ENCODE results near the gene NRDE2.

- TF ChIP-seq ZNF423 (CRISPR knock-in tag; IDR thresholded peaks at IDR 0.05), result no peak
- TF ChIP-seq AR (CRISPR knock-in tag; IDR thresholded peaks at IDR 0.05), result no peak
- TF ChIP-seq ELF4 (CRISPR knock-in tag; IDR thresholded peaks at IDR 0.05; ENCODE audit: low read depth), result no peak
- no peak for TF ChIP-seq CTCF (IDR thresholded peaks at IDR 0.05)
- no peak for TF ChIP-seq ZNF532 (CRISPR knock-in tag; IDR thresholded peaks at IDR 0.05; ENCODE audit: borderline replicate concordance)
- TF ChIP-seq AFF4 (CRISPR knock-in tag; IDR thresholded peaks at IDR 0.05; ENCODE audit: borderline replicate concordance), result no peak
- no peak for TF ChIP-seq CREB1 (CRISPR knock-in tag; IDR thresholded peaks at IDR 0.05)
- no peak for TF ChIP-seq ESRRA (CRISPR knock-in tag; IDR thresholded peaks at IDR 0.05; ENCODE audit: borderline replicate concordance)
- TF ChIP-seq NFE2L1 (CRISPR knock-in tag; IDR thresholded peaks at IDR 0.05), result no peak
Measured at GRCh38 chr14:90278199-90279175, 53.3 kb downstream of the NRDE2 start.
